NOMO-1 treated with DMSO at 0.1 percent for 48 hours (cell line): ENCODE data around the gene PPP4R3A.
"Not testable (repeated sequence)": the region's sequence is repeated elsewhere in the genome, so short reads cannot be mapped to it uniquely, and the experiment has no call there.

Experiments
- DNase-seq: peaks from one replicate; lab custom pipeline; 2025; ENCODE audit not compliant: unreplicated experiment; lab: John Stamatoyannopoulos, UW

The PPP4R3A gene

GRCh38 chr14:91410771-91411536 is 99.2 kb downstream of the PPP4R3A start:
- peak; percentile 31 for DNase-seq

GRCh38 chr14:91409928-91410718 is 100.0 kb downstream of the PPP4R3A start:
- no peak for DNase-seq

GRCh38 chr14:91409240-91409639 is 100.9 kb downstream of the PPP4R3A start:
- not testable (repeated sequence) for DNase-seq
